Measurements from ENCODE around the gene CEMIP.

GRCh38 chr15:80791004-80791403 is 11.8 kb downstream of the CEMIP start:
- TF ChIP-seq CTCF (IDR thresholded peaks at IDR 0.05) (no peak), POLR2AphosphoS5 (IDR thresholded peaks at IDR 0.05) (no peak), POLR2A (IDR thresholded peaks at IDR 0.05) (no peak)

All from transverse colon (tissue), 4 donors.